ENCODE results near the gene PTGDR. TPM values are rescaled to one million over a fixed set of nuclear protein-coding genes. Genes with fewer than 3 reads are reported as not detected.

PTGDR gene
- total RNA-seq, 1 experiment from 2014 or later: not detected

- DNase-seq: peak in 1 of 2 experiments; percentile 37
- no peaks in the 10 kb centered on the region for H3K9me3 ChIP-seq (replicated peaks)
- H3K27me3 ChIP-seq: no peaks in the 10 kb centered on the region
- H3K36me3 ChIP-seq: no peaks in the 10 kb centered on the region
- H3K27ac ChIP-seq: no peak overlapping the region
- H3K4me1 ChIP-seq: no peaks in the 10 kb centered on the region
- peak overlapping the region; percentile 64 for H3K4me3 ChIP-seq
Measured at GRCh38 chr14:52313462-52313861, 46.0 kb downstream of the PTGDR start.

GRCh38 chr14:52313903-52314594, 46.6 kb downstream of the PTGDR start, which contains the start of gene PTGER2:
Gene PTGER2 (plus strand): TSS chr14:52314312. CDS start chr14:52314549, 237 bp downstream.
- no peaks in the 10 kb centered on the region for H3K36me3 ChIP-seq
- no peaks in the 10 kb centered on the region for H3K27me3 ChIP-seq
- H3K4me3 ChIP-seq: peak within 1 kb of the TSS; percentile 64
- no peaks in the 10 kb centered on the region for H3K4me1 ChIP-seq
- no peaks in the 10 kb centered on the region; the same call in 1 of the 2 replicates for H3K9me3 ChIP-seq (replicated peaks)
- H3K27ac ChIP-seq: no peak within 1 kb of the TSS
- peak; percentile 69 to 73 for DNase-seq

- H3K36me3 ChIP-seq: no peaks in the 10 kb centered on the region
- H3K4me1 ChIP-seq: no peaks in the 10 kb centered on the region
- H3K27ac ChIP-seq: no peak overlapping the region
- DNase-seq: no peak
- H3K27me3 ChIP-seq: no peaks in the 10 kb centered on the region
- no peaks in the 10 kb centered on the region; the same call in 1 of the 2 replicates for H3K9me3 ChIP-seq (replicated peaks)
- peak overlapping the region; percentile 64 for H3K4me3 ChIP-seq
Measured at GRCh38 chr14:52314595-52315354, 47.3 kb downstream of the PTGDR start.

- H3K9me3 ChIP-seq (replicated peaks): no peaks in the 10 kb centered on the region; the same call in 1 of the 2 replicates
- H3K4me3 ChIP-seq: no peak overlapping the region
- H3K36me3 ChIP-seq: no peaks in the 10 kb centered on the region
- DNase-seq: no peak
- H3K27ac ChIP-seq: no peak overlapping the region
- no peaks in the 10 kb centered on the region for H3K4me1 ChIP-seq
- H3K27me3 ChIP-seq: no peaks in the 10 kb centered on the region
Measured at GRCh38 chr14:52315355-52315718, 47.8 kb downstream of the PTGDR start.

- H3K27ac ChIP-seq: no peak overlapping the region
- DNase-seq: no peak
- H3K27me3 ChIP-seq: no peaks in the 10 kb centered on the region
- H3K4me1 ChIP-seq: no peaks in the 10 kb centered on the region
- H3K36me3 ChIP-seq: no peaks in the 10 kb centered on the region
- H3K9me3 ChIP-seq (replicated peaks): peaks cover 5% of the 10 kb centered on the region
- H3K4me3 ChIP-seq: no peak overlapping the region
Measured at GRCh38 chr14:52318062-52318461, 50.6 kb downstream of the PTGDR start.

GRCh38 chr14:52318826-52319645, 51.5 kb downstream of the PTGDR start:
- Histone ChIP-seq H3K9me3 (replicated peaks) (peaks cover 5% of the 10 kb centered on the region), H3K36me3 (no peaks in the 10 kb centered on the region), H3K27me3 (no peaks in the 10 kb centered on the region), H3K4me1 (no peaks in the 10 kb centered on the region), H3K4me3 (no peak overlapping the region), H3K27ac (no peak overlapping the region)
- DNase-seq: no peak

- no peaks in the 10 kb centered on the region for H3K27me3 ChIP-seq
- no peaks in the 10 kb centered on the region for H3K36me3 ChIP-seq
- H3K9me3 ChIP-seq (replicated peaks): peaks cover 5% of the 10 kb centered on the region
- H3K27ac ChIP-seq: no peak overlapping the region
- DNase-seq: no peak
- H3K4me3 ChIP-seq: no peak overlapping the region
- no peaks in the 10 kb centered on the region for H3K4me1 ChIP-seq
Measured at GRCh38 chr14:52319919-52320318, 52.4 kb downstream of the PTGDR start.

- H3K27ac ChIP-seq: no peak overlapping the region
- DNase-seq: no peak
Measured at GRCh38 chr14:52325126-52325525, 57.6 kb downstream of the PTGDR start.

GRCh38 chr14:52325630-52326029, 58.1 kb downstream of the PTGDR start:
- no peaks in the 10 kb centered on the region for H3K36me3 ChIP-seq
- H3K4me1 ChIP-seq: no peaks in the 10 kb centered on the region
- DNase-seq: no peak
- H3K9me3 ChIP-seq (replicated peaks): peaks cover 5% of the 10 kb centered on the region
- no peak overlapping the region for H3K4me3 ChIP-seq
- no peak overlapping the region for H3K27ac ChIP-seq
- no peaks in the 10 kb centered on the region for H3K27me3 ChIP-seq

More at GRCh38 chr14:52325126-52325525, 57.6 kb downstream of the PTGDR start:
- Histone ChIP-seq H3K36me3 (no peaks in the 10 kb centered on the region), H3K4me1 (no peaks in the 10 kb centered on the region), H3K4me3 (no peak overlapping the region), H3K27me3 (no peaks in the 10 kb centered on the region), H3K9me3 (replicated peaks) (peaks cover 5% of the 10 kb centered on the region)

Other genes with a start within 250 kb of the PTGDR start
- gene NID2, start 198.6 kb upstream of the PTGDR start, total RNA-seq (2014; rRNA removed; shearing (Covaris generic)): 0.49 TPM in 1 of 2 replicates, not detected in the other
- gene PTGER2, start 46.6 kb downstream of the PTGDR start, total RNA-seq (2014; rRNA removed; shearing (Covaris generic)): 0.36 and 0.43 TPM in 2 replicates

All from SJCRH30 (cell line).